Tibial artery (tissue), 4 donors: ENCODE data around the gene VEPH1.

Experiments
- DNase-seq, 2 donors: peaks; one replicate each; pipeline ENCODE4 v3.0.0-alpha.2; 2019
- H3K27ac ChIP-seq, 2 donors: fragments of 200-600 bp; sonication (generic) in 1 of 2; 1 replicate in 1 of 2; 2 replicates in 1 of 2; pipeline ENCODE4 v1.5.1; 2018 to 2019; ENCODE audit warnings: mild to moderate bottlenecking in 1 of 2
- H3K27me3 ChIP-seq, 2 donors: fragments of 200-600 bp; sonication (generic) in 1 of 2; one replicate each; pipeline versions ENCODE4 v1.5.1 to v1.6.0; 2016 to 2019
- H3K36me3 ChIP-seq, 3 donors: fragments of 200-600 bp; sonication (generic) in 2 of 3; one replicate each; pipeline ENCODE4 v1.5.1; 2016 to 2019; ENCODE audit warnings: mild to moderate bottlenecking in 2 of 3
- H3K4me1 ChIP-seq, 4 donors: fragments of 200-600 bp; sonication (generic) in 2 of 4; 1 replicate in 3 of 4; 2 replicates in 1 of 4; pipeline ENCODE4 v1.5.1; 2016 to 2019
- H3K4me3 ChIP-seq, 2 donors: fragments of 200-600 bp; sonication (generic) in 1 of 2; 1 replicate in 1 of 2; 2 replicates in 1 of 2; pipeline ENCODE4 v1.5.1; 2018 to 2019; ENCODE audit warnings: mild to moderate bottlenecking in 2 of 2
- H3K9me3 ChIP-seq, 3 donors: fragments of 200-600 bp; sonication (generic) in 1 of 3; one replicate each; pipeline ENCODE4 v1.5.1; 2016 to 2019
- CTCF ChIP-seq, 2 experiments: fragments of 200-600 bp in 1 of 2; fragments of 450-650 bp in 1 of 2; IDR thresholded peaks; one replicate each; pipeline ENCODE4 v1.5.1; 2017 to 2019; ENCODE audit warnings: antibody characterized with exemption in 2 of 2, mild to moderate bottlenecking in 1 of 2, moderate library complexity in 1 of 2
- intact Hi-C: fragments of 100-400 bp; cut with DNase I; formaldehyde crosslinking; loops from one replicate; pipeline ENCODE4 v1.15.0; 2023; ENCODE audit warnings: low total_unique reads

Gene VEPH1

GRCh38 chr3:157238457-157238856 is 264.8 kb downstream of the VEPH1 start:
- no peak for DNase-seq
- Histone ChIP-seq H3K4me3 (no peak overlapping the region), H3K27ac (no peak overlapping the region), H3K27me3 (no peaks in the 10 kb centered on the region), H3K9me3 (no peaks in the 10 kb centered on the region), H3K36me3 (no peaks in the 10 kb centered on the region), H3K4me1 (peaks cover 0 to 4% (median 0%) of the 10 kb centered on the region in 4 donors)
- intact Hi-C loops = no loop called here
- TF ChIP-seq CTCF (IDR thresholded peaks at IDR 0.05) = no peak

GRCh38 chr3:157237886-157238285 is 265.3 kb downstream of the VEPH1 start:
- Histone ChIP-seq H3K36me3 (no peaks in the 10 kb centered on the region), H3K9me3 (no peaks in the 10 kb centered on the region), H3K4me1 (peaks cover 0 to 4% (median 0%) of the 10 kb centered on the region in 4 donors), H3K27ac (no peak overlapping the region), H3K4me3 (no peak overlapping the region), H3K27me3 (no peaks in the 10 kb centered on the region)
- DNase-seq = no peak
- TF ChIP-seq CTCF (IDR thresholded peaks at IDR 0.05) = no peak
- intact Hi-C loops = no loop called here

GRCh38 chr3:157235291-157235690 is 267.9 kb downstream of the VEPH1 start:
- DNase-seq = no peak
- Histone ChIP-seq H3K36me3 (no peaks in the 10 kb centered on the region), H3K4me3 (no peak overlapping the region), H3K4me1 (peaks cover 0 to 4% (median 0%) of the 10 kb centered on the region in 4 donors), H3K27ac (no peak overlapping the region), H3K9me3 (no peaks in the 10 kb centered on the region), H3K27me3 (no peaks in the 10 kb centered on the region)
- intact Hi-C loops = no loop called here
- TF ChIP-seq CTCF (IDR thresholded peaks at IDR 0.05) = no peak

- H3K27ac ChIP-seq = no peak overlapping the region
- no peaks in the 10 kb centered on the region for H3K27me3 ChIP-seq
- no peaks in the 10 kb centered on the region for H3K9me3 ChIP-seq
- H3K4me1 ChIP-seq = no peaks in the 10 kb centered on the region
- no peaks in the 10 kb centered on the region for H3K36me3 ChIP-seq
- TF ChIP-seq CTCF (IDR thresholded peaks at IDR 0.05) = no peak
- no peak for DNase-seq
- H3K4me3 ChIP-seq = no peak overlapping the region
- intact Hi-C loops = no loop called here
Measured at GRCh38 chr3:157233923-157234322, 269.3 kb downstream of the VEPH1 start.

- intact Hi-C loops = no loop called here
- H3K4me3 ChIP-seq = no peak overlapping the region
- H3K27me3 ChIP-seq = no peaks in the 10 kb centered on the region
Measured at GRCh38 chr3:157232141-157232540, 271.1 kb downstream of the VEPH1 start.

More at GRCh38 chr3:157232141-157232540, 271.1 kb downstream of the VEPH1 start:
- Histone ChIP-seq H3K36me3 (no peaks in the 10 kb centered on the region), H3K9me3 (no peaks in the 10 kb centered on the region), H3K27ac (no peak overlapping the region), H3K4me1 (no peaks in the 10 kb centered on the region)
- TF ChIP-seq CTCF (IDR thresholded peaks at IDR 0.05) = no peak
- no peak for DNase-seq
